Activated B cell treated with CpG ODN at 0.5 μM for 24 hours (primary cell): ENCODE measurements around the gene MYO18A. TPM values are rescaled to one million over a fixed set of nuclear protein-coding genes. Genes with fewer than 3 reads are reported as not detected.
A peak's percentile ranks its signal among the peaks of the same experiment; 100 is the strongest.

Source experiments
- ATAC-seq: fragments of 200-7000 bp; cut with Tn5 transposase; one replicate; pipeline ENCODE4 v1.10.0; 2021; ENCODE audit warnings: low read depth, mild to moderate bottlenecking, moderate library complexity
- CTCF ChIA-PET: fragments of 350-600 bp; sonication (Branson Sonifier 250); formaldehyde crosslinking; loops from one replicate; lab custom pipeline; 2021; ENCODE audit warnings: antibody characterized with exemption; lab: Charles Lee
- POLR2A ChIA-PET: fragments of 350-600 bp; sonication (Branson Sonifier 250); formaldehyde crosslinking; loops from one replicate; lab custom pipeline; 2021; ENCODE audit warnings: antibody characterized with exemption; lab: Charles Lee
- DNase-seq: peaks from one replicate; pipeline ENCODE4 v3.0.0; 2022
- H3K27ac Mint-ChIP-seq: one replicate; pipeline ENCODE4 v1.8.0; 2020; ENCODE audit warnings: mixed read lengths
- H3K27me3 Mint-ChIP-seq: one replicate; pipeline ENCODE4 v1.8.0; 2021; ENCODE audit warnings: mixed read lengths
- H3K36me3 Mint-ChIP-seq: one replicate; pipeline ENCODE4 v1.8.0; 2021; ENCODE audit warnings: low read depth, mixed read lengths
- H3K4me1 Mint-ChIP-seq: one replicate; pipeline ENCODE4 v1.8.0; 2021; ENCODE audit warnings: mixed read lengths
- H3K4me3 Mint-ChIP-seq: one replicate; pipeline ENCODE4 v1.8.0; 2020; ENCODE audit warnings: mild to moderate bottlenecking, mixed read lengths
- H3K9me3 Mint-ChIP-seq: one replicate; pipeline ENCODE4 v1.8.0; 2020; ENCODE audit warnings: mixed read lengths
- CTCF ChIP-seq: fragments of 200-600 bp; IDR thresholded peaks from one replicate; pipeline ENCODE4 v1.8.0; 2022; ENCODE audit warnings: antibody characterized with exemption, mild to moderate bottlenecking
- intact Hi-C: fragments of 100-400 bp; cut with micrococcal nuclease; formaldehyde crosslinking; loops from one replicate; pipeline ENCODE4 v1.15.1; 2024
- total RNA-seq: library from RNA; stranded (reverse); gene quantifications from 2 replicates; pipeline ENCODE4 v1.2.3, GENCODE V29; 2022

The MYO18A gene
- total RNA-seq, 1 donor from 2014 or later, result 79.8 TPM

DNA sequence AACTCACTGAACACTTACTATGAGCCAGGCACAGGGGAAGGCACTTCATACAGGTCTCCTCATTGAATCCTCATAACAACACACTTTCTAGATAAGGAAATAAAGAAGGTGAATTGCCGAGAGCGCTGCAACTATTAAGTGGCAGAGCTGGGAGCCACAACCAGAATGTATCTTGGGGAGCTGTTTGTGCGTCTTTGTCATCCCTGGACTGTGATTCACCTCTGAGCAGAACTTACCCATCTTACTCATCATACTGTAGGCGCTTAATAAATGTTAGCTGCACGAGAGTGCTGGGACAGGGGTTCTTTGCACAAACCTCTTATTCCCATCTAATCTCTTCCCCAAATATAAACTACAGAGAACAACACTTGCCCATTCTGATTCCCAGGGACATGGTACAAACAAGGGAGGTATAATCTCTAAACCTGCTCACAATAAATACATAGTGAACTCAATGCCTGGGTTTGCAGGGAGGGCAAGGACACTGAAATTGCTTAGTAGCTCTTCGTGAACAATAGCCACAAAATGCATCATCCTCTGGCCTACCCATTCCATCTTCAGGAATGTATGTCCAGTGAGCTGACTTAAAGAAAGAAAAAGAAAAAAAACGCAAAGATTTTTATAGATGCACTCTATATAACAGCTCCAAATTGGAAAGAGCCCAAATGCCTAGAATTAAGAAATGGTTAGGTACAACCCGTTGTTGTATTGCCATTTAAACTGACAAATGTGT lies 43.0 kb downstream of the MYO18A start:
- intact Hi-C loops, result no loop called here
- Mint-ChIP-seq H3K9me3 (no peaks in the 10 kb centered on the region), H3K4me1 (peaks cover 65% of the 10 kb centered on the region), H3K27ac (peak overlapping the region; percentile 20), H3K4me3 (no peak overlapping the region), H3K36me3 (peaks cover 35% of the 10 kb centered on the region), H3K27me3 (no peaks in the 10 kb centered on the region)
- no peak for DNase-seq
- TF ChIP-seq CTCF, result no peak
- ChIA-PET CTCF (interaction anchor here (1.3 to 4.6 kb wide), 5 partner anchors 12 to 172 kb away, joined by 3 to 36 read pairs (median 5); no protein-coding TSS in a partner anchor), POLR2A (interaction anchor here (1.8 to 3.9 kb wide), 2 partner anchors 9 to 12 kb away, joined by 7 to 33 read pairs; no protein-coding TSS in a partner anchor)
- no peak for ATAC-seq

DNA sequence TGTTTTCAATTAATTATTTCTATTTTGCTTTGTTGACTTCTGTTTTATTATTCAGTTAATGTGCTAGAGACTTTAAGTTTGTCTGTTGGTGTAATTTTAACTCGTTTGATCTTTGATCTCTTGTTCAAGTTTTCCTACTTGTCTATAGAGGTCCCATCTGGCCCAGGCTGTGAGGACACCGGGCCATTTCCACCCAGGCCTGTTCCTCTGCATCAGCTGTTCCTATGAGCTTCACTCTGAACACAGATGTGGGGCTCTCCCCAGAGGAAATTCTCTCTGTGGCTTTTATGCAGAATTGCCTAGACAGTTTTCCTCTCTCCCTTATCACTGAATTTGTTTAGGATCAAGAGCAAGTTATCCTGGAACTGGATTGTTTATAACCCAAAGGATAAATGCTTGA lies 44.7 kb downstream of the MYO18A start:
- ATAC-seq, result no peak
- Mint-ChIP-seq H3K36me3 (peaks cover 43% of the 10 kb centered on the region), H3K27me3 (no peaks in the 10 kb centered on the region), H3K27ac (no peak overlapping the region), H3K9me3 (no peaks in the 10 kb centered on the region), H3K4me1 (peaks cover 55% of the 10 kb centered on the region), H3K4me3 (no peak overlapping the region)
- intact Hi-C loops, result no loop called here
- POLR2A ChIA-PET, result no interaction called here
- TF ChIP-seq CTCF, result no peak
- DNase-seq, result no peak
- CTCF ChIA-PET, result no interaction called here

DNA sequence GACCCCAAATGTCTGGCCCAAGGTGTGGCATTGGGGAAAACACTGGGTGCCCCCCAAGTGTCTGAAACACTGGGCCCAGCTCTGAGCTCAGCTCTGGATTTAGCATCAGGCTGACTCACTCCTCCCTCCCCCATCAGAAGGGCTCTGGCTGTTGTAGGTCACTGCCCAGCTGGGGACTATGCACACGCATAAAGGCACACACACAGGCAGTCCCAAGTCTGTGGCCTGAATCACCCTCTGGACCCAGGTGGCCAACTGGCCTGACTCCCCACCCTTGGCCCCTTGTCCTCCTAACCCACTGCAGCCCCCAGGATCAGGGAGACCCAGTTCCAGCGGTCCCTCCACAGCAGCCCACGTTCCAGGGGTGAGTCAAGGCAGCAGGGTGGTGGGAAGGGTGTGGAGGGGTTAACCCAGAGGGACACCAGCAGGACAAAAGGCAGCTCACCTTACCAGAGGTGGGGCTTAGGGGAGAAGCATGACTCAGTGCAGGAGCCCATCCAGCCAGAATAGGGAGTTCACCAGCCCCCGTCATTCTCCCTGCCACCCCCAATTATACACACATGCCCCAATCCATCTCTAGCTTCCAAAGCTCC lies 47.0 kb downstream of the MYO18A start:
- no peaks in the 10 kb centered on the region for H3K9me3 Mint-ChIP-seq
- peaks cover 50% of the 10 kb centered on the region for H3K36me3 Mint-ChIP-seq
- DNase-seq (no peak), ATAC-seq (no peak)
- no peak for TF ChIP-seq CTCF
- peaks cover 34% of the 10 kb centered on the region for H3K4me1 Mint-ChIP-seq
- ChIA-PET POLR2A (interaction anchor here (0.6 kb wide), 1 partner anchor 251 kb away, joined by 5 read pairs; no protein-coding TSS in a partner anchor), CTCF (interaction anchor here (1.5 kb wide), 1 partner anchor 86 kb away, joined by 7 read pairs; no protein-coding TSS in a partner anchor)
- H3K27me3 Mint-ChIP-seq, result no peaks in the 10 kb centered on the region
- intact Hi-C loops, result no loop called here
- no peak overlapping the region for H3K27ac Mint-ChIP-seq
- no peak overlapping the region for H3K4me3 Mint-ChIP-seq

GRCh38 chr17:29131814-29132682 lies 48.1 kb downstream of the MYO18A start:
- CTCF ChIA-PET, result interaction anchor here (0.7 to 2.0 kb wide), 5 partner anchors 15 to 166 kb away, joined by 3 to 10 read pairs (median 5); no protein-coding TSS in a partner anchor
- ATAC-seq, result no peak
- Mint-ChIP-seq H3K4me1 (peaks cover 22% of the 10 kb centered on the region), H3K9me3 (no peaks in the 10 kb centered on the region), H3K27ac (peak overlapping the region; percentile 18), H3K36me3 (peaks cover 47% of the 10 kb centered on the region), H3K27me3 (no peaks in the 10 kb centered on the region), H3K4me3 (no peak overlapping the region)
- no peak for DNase-seq
- POLR2A ChIA-PET, result interaction anchor here (0.6 to 1.2 kb wide), 2 partner anchors 9 to 252 kb away, joined by 5 to 7 read pairs; no protein-coding TSS in a partner anchor
- intact Hi-C loops, result no loop called here
- no peak for TF ChIP-seq CTCF
